ENCODE measurements around the gene KLHDC3.
A peak's percentile ranks its signal among the peaks of the same experiment; 100 is the strongest.

KLHDC3 gene

DNA sequence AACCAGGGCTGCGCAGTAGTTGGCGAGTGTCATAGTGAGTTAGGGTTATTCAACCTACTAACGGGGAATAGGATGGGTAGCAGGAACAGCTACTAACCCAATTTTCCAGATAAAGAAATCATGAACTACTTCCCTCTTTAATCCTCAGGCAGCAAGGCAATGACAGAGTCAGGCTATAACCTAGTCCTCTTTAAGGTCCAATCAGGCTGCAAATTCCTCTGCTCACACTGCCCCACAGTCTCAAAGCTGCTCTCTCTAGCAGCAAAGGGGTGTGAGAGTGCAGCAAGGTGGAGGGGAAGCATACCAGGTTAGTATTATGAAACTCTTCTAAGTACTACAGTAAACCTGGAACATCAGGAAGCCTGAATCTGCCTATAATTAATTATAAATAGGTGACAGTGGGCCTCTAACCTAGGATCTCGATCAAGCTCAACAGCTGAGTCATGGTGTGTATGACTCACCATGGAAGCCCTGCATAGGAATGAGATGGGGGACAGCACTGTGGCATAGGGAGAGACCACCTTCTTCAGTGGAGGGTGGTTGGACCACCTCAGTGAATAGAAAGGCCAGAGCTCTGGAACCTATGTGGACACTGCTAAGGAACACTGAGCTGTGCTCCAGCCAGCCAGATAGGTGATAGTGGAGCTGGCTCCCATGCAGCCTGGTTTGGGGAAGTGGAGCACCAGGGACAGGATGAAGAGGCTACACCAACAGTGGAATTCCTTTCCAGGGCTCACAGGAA lies 43.0 kb upstream of the KLHDC3 start:
- H3K27me3 ChIP-seq (ENCODE audit: insufficient read depth, insufficient read length): no peaks in the 10 kb centered on the region
- peaks cover 55% of the 10 kb centered on the region for H3K36me3 ChIP-seq (ENCODE audit: insufficient read depth, insufficient read length, low read length)
- H3K9ac ChIP-seq (ENCODE audit: insufficient read length, low read depth): no peak overlapping the region
- H3K4me3 ChIP-seq (ENCODE audit: insufficient read length, low read depth): no peak overlapping the region
- no peak for DNase-seq (ENCODE audit: low read depth, low spot score)
- TF ChIP-seq SUZ12 (IDR thresholded peaks at IDR 0.05; ENCODE audit: extremely low read depth, insufficient read depth, insufficient read length): no peak
- TF ChIP-seq ZNF274 (IDR thresholded peaks at IDR 0.05; ENCODE audit: low read depth, low read length): no peak
- TF ChIP-seq YY1 (IDR thresholded peaks at IDR 0.05; ENCODE audit: insufficient read depth, insufficient read length): no peak
- peaks cover 5% of the 10 kb centered on the region for H3K4me1 ChIP-seq (ENCODE audit: insufficient read depth, insufficient read length)
- no peaks in the 10 kb centered on the region for H3K9me3 ChIP-seq (ENCODE audit: insufficient read depth, low read length)

- no peak overlapping the region for H3K4me3 ChIP-seq (ENCODE audit: insufficient read length, low read depth)
- H3K36me3 ChIP-seq (ENCODE audit: insufficient read depth, insufficient read length, low read length): peaks cover 49% of the 10 kb centered on the region
- no peaks in the 10 kb centered on the region for H3K9me3 ChIP-seq (ENCODE audit: insufficient read depth, low read length)
- H3K27me3 ChIP-seq (ENCODE audit: insufficient read depth, insufficient read length): no peaks in the 10 kb centered on the region
- H3K9ac ChIP-seq (ENCODE audit: insufficient read length, low read depth): no peak overlapping the region
- DNase-seq (ENCODE audit: low read depth, low spot score): no peak
- H3K4me1 ChIP-seq (ENCODE audit: insufficient read depth, insufficient read length): peaks cover 5% of the 10 kb centered on the region
- TF ChIP-seq YY1 (IDR thresholded peaks at IDR 0.05; ENCODE audit: insufficient read depth, insufficient read length): no peak
- no peak for TF ChIP-seq ZNF274 (IDR thresholded peaks at IDR 0.05; ENCODE audit: low read depth, low read length)
Measured at GRCh38 chr6:42971746-42972327, 42.2 kb upstream of the KLHDC3 start.

DNA sequence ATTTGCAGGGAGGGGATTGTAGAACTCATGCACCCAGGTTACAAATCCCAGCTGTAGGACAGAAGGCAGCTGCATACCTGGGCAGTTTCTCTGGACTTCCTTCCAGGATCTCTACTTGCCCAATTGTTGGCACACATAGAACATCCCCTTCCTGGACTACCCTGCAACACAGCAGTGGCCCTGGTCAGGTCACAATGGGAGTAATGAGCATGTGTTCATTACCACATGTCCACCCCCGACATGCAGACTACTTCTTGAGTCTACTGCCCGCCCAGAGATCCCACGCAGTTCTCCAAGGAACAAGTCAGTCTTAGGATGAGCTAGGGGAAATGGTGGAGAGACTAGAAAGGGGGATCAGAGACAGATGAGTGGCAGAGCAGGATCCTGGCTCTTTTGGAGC lies 40.1 kb upstream of the KLHDC3 start:
- H3K36me3 ChIP-seq (ENCODE audit: insufficient read depth, insufficient read length, low read length): peaks cover 33% of the 10 kb centered on the region
- TF ChIP-seq SUZ12 (IDR thresholded peaks at IDR 0.05; ENCODE audit: extremely low read depth, insufficient read depth, insufficient read length): no peak
- no peak for TF ChIP-seq YY1 (IDR thresholded peaks at IDR 0.05; ENCODE audit: insufficient read depth, insufficient read length)
- TF ChIP-seq ZNF274 (IDR thresholded peaks at IDR 0.05; ENCODE audit: low read depth, low read length): no peak
- H3K9ac ChIP-seq (ENCODE audit: insufficient read length, low read depth): no peak overlapping the region
- no peaks in the 10 kb centered on the region for H3K9me3 ChIP-seq (ENCODE audit: insufficient read depth, low read length)
- peaks cover 2% of the 10 kb centered on the region for H3K4me1 ChIP-seq (ENCODE audit: insufficient read depth, insufficient read length)
- no peak for DNase-seq (ENCODE audit: low read depth, low spot score)
- H3K4me3 ChIP-seq (ENCODE audit: insufficient read length, low read depth): no peak overlapping the region
- H3K27me3 ChIP-seq (ENCODE audit: insufficient read depth, insufficient read length): no peaks in the 10 kb centered on the region

DNA sequence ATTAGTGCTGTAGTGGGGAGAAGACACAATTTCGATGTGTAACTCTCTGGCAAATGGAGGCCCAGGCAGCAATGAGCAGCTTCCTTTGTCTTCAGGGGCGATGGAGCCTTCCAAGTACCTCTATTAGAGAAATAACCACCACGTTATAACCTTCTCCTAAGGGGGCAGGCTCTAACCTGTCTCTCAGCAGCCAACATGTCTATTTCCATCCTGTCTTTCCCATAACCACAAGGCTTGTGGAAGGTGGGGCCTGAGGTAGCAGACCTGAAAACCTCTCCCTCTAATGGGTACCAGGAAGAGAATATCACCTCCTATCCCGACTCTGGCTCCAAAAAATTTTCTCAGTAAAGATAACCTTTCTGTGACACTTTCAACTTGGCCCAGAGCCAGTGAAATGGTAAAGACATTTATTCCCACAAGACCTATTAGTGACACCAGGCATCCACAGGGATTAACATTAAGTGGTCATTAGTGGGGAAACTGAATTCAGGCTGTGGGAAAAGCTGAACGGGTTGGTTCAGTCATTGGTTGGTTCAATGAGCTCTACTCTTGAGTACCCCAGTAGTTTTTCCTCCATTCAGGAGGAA lies 39.0 kb upstream of the KLHDC3 start:
- no peak overlapping the region for H3K4me3 ChIP-seq (ENCODE audit: insufficient read length, low read depth)
- DNase-seq (ENCODE audit: low read depth, low spot score): no peak
- H3K9ac ChIP-seq (ENCODE audit: insufficient read length, low read depth): no peak overlapping the region
- H3K27me3 ChIP-seq (ENCODE audit: insufficient read depth, insufficient read length): no peaks in the 10 kb centered on the region
- peaks cover 22% of the 10 kb centered on the region for H3K36me3 ChIP-seq (ENCODE audit: insufficient read depth, insufficient read length, low read length)
- no peaks in the 10 kb centered on the region for H3K9me3 ChIP-seq (ENCODE audit: insufficient read depth, low read length)
- no peaks in the 10 kb centered on the region for H3K4me1 ChIP-seq (ENCODE audit: insufficient read depth, insufficient read length)
- no peak for TF ChIP-seq ZNF274 (IDR thresholded peaks at IDR 0.05; ENCODE audit: low read depth, low read length)
- TF ChIP-seq YY1 (IDR thresholded peaks at IDR 0.05; ENCODE audit: insufficient read depth, insufficient read length): no peak
- TF ChIP-seq SUZ12 (IDR thresholded peaks at IDR 0.05; ENCODE audit: extremely low read depth, insufficient read depth, insufficient read length): no peak

DNA sequence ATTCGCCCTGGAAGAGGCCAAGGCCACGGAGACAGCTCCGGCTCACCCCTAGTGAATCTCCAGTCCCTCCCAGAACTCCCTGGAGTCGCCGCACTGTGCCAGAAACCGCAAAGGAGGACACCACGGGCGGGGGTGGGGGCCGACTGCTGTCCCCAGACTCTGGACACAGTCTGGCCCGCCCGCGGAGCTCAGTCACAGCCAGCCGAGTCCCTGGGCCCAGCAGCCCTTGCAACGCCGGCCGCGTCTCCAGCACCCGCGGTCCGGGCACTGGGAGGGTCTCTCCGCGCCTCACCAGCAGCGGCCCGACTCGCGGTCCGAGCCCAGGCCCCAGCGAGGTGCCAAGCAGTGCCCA lies 35.6 kb upstream of the KLHDC3 start:
- Histone ChIP-seq H3K27me3 (ENCODE audit: insufficient read depth, insufficient read length) (no peaks in the 10 kb centered on the region), H3K4me3 (ENCODE audit: insufficient read length, low read depth) (peak overlapping the region; percentile 67), H3K9me3 (ENCODE audit: insufficient read depth, low read length) (no peaks in the 10 kb centered on the region), H3K4me1 (ENCODE audit: insufficient read depth, insufficient read length) (no peaks in the 10 kb centered on the region), H3K9ac (ENCODE audit: insufficient read length, low read depth) (peak overlapping the region; percentile 91), H3K36me3 (ENCODE audit: insufficient read depth, insufficient read length, low read length) (peaks cover 15% of the 10 kb centered on the region)
- no peak for DNase-seq (ENCODE audit: low read depth, low spot score)
- TF ChIP-seq SUZ12 (IDR thresholded peaks at IDR 0.05; ENCODE audit: extremely low read depth, insufficient read depth, insufficient read length) (no peak), ZNF274 (IDR thresholded peaks at IDR 0.05; ENCODE audit: low read depth, low read length) (no peak), YY1 (IDR thresholded peaks at IDR 0.05; ENCODE audit: insufficient read depth, insufficient read length) (no peak)

DNA sequence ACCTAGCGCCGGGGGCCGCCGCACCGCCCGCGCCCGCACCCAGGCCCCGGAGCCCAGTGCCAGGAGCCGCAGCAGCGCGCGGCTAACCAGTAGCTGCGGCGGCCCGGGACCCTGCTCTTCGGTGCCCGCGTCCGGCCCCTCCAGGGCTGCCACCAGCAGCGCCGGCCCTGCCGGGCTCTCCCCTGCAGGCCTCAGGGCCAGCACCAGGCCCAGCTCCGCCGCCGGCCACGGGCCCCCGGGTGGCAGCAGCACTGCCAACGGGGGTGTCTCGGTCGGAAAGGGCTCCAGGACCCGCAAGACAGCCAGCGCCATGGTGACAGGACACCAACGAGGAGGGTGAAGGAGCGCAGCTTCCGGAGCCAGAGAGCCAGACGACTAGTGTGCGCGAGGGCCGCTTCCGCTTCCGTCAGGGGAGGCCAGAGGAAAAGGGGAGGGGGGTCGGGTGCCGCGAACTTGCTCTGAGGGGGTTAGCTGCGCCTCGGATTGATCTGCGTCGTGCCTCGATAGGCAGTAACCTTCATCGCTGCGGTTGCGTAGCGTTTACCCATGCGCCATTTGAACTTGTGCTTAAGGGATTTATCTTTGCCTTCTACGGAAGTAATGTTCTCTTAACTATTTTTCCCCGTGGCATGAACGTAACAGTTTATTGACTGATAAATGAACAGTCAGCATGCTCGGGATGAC lies 35.1 kb upstream of the KLHDC3 start, which contains the start of gene PEX6:
Gene PEX6, minus strand, starts transcription at position 343 of the 684 bp plus-strand sequence. Its CDS starts 31 bp downstream, at position 312.
- DNase-seq (ENCODE audit: low read depth, low spot score): peak; percentile 76
- no peak for TF ChIP-seq YY1 (IDR thresholded peaks at IDR 0.05; ENCODE audit: insufficient read depth, insufficient read length)
- TF ChIP-seq SUZ12 (IDR thresholded peaks at IDR 0.05; ENCODE audit: extremely low read depth, insufficient read depth, insufficient read length): no peak
- TF ChIP-seq ZNF274 (IDR thresholded peaks at IDR 0.05; ENCODE audit: low read depth, low read length): no peak
- H3K4me1 ChIP-seq (ENCODE audit: insufficient read depth, insufficient read length): peaks cover 2% of the 10 kb centered on the region
- H3K9ac ChIP-seq (ENCODE audit: insufficient read length, low read depth): peak within 1 kb of the TSS; percentile 91
- no peaks in the 10 kb centered on the region for H3K27me3 ChIP-seq (ENCODE audit: insufficient read depth, insufficient read length)
- H3K9me3 ChIP-seq (ENCODE audit: insufficient read depth, low read length): no peaks in the 10 kb centered on the region
- H3K36me3 ChIP-seq (ENCODE audit: insufficient read depth, insufficient read length, low read length): peaks cover 10% of the 10 kb centered on the region
- H3K4me3 ChIP-seq (ENCODE audit: insufficient read length, low read depth): peak within 1 kb of the TSS; percentile 67
